GM21737 (cell line): ENCODE data around the gene USO1.
A peak's percentile ranks its signal among the peaks of the same experiment; 100 is the strongest.
"Not testable (repeated sequence)": the region's sequence is repeated elsewhere in the genome, so short reads cannot be mapped to it uniquely, and the experiment has no call there.

Source experiments
- ATAC-seq: cut with Tn5 transposase; IDR thresholded peaks from one replicate; pipeline ENCODE4 v1.9.1; 2021; ENCODE audit warnings: mild to moderate bottlenecking, moderate library complexity; ENCODE audit not compliant: unreplicated experiment

The USO1 gene

DNA sequence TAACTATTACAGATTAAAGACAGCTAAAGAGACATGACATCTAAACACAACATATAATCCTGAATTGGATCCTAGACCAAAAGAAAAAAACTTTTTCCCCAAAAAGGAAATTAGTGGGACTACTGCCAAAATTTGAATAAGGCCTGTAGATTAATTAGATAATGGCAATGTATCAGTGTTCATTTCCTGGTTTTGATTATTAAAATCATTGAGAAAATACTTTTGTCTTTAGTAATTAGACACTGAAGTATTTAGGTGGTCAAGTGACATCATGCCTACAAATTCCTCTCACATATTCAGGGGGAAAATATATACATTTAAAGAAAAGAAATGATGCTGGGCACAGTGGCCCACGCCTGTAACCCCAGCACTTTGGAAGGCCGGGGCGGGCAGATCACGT is 10.4 kb upstream of the USO1 start:
- no peak for ATAC-seq

DNA sequence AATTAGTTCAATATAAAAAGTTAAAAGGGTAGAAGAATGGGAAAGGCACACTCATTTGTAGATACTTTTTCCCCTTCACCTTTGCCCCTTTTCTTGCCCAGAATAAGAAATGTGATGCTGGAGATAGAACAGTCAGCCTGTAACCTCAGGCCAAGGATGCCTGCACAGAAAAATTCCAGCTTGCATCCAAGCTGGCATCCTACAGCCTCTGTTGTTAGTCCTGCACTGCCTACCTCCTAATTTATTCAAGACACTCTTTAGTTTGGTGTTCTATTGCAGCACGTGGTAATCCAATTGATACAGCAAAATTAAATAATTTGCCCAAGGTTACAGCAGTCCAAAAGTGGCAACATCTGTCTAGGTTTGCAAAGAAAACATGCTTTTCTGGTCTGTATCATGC is 9.7 kb upstream of the USO1 start:
- ATAC-seq = no peak

GRCh38 chr4:75715105-75715799 is 9.1 kb upstream of the USO1 start:
- no peak for ATAC-seq

DNA sequence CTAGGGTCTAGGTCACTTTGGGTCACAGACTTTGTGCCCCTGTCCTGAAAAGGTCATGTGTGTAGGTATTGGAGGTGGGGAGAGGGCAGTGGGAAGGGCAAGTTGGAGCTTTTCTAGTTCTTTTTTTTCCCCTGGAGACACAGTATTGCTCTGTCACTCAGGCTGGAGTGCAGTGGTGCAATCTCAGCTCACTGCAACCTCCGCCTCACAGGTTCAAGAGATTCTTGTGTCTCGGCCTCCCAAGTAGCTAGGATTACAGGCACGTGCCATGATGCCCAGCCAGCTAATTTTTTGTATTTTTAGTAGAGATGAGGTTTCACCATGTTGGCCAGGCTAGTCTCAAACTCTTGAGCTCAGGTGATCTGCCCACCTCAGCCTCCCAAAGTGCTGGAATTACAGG is 8.3 kb upstream of the USO1 start:
- not testable (repeated sequence) for ATAC-seq

DNA sequence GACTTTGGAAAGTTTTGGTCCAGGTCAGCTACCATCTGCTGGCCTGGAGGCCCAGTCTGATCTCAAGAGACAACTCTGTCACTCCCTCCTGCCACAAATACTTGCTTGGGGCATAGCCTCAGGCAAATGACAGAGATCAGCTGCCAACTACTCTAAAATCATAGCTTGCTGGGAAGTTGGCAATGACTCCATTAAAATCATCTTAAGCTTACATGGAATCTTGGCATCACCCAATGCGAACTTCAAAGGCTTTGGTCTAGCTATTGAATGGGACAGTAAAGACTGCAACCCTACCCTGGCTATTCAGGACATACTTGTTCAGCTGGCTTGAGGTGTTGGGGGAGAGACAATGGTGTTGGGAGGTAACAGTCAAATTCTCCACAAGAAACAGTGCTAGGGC is 7.0 kb upstream of the USO1 start:
- ATAC-seq = no peak

DNA sequence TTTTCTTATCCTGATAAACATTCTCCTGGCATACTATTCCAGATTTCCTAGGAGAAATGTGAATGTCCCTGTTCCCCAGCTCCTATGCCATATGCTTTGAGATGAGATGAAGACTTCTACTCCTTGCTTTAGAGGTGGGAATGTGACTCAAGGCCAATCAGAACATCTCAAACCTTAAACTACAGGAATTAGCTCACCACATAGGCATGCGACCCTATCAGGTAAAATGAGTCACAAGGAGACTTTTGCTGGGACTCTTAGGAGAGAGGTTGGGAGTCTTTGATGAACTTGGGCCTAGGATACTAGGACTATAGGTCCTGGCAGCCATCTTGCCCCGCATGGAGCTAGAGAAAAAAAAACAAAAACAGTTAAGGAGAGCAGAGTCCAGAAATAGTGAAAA is 5.8 kb upstream of the USO1 start:
- no peak for ATAC-seq

GRCh38 chr4:75722417-75722816 is 2.0 kb upstream of the USO1 start:
- ATAC-seq = no peak

GRCh38 chr4:75723163-75724065 is 963 bp upstream of the USO1 start:
- ATAC-seq = no peak

DNA sequence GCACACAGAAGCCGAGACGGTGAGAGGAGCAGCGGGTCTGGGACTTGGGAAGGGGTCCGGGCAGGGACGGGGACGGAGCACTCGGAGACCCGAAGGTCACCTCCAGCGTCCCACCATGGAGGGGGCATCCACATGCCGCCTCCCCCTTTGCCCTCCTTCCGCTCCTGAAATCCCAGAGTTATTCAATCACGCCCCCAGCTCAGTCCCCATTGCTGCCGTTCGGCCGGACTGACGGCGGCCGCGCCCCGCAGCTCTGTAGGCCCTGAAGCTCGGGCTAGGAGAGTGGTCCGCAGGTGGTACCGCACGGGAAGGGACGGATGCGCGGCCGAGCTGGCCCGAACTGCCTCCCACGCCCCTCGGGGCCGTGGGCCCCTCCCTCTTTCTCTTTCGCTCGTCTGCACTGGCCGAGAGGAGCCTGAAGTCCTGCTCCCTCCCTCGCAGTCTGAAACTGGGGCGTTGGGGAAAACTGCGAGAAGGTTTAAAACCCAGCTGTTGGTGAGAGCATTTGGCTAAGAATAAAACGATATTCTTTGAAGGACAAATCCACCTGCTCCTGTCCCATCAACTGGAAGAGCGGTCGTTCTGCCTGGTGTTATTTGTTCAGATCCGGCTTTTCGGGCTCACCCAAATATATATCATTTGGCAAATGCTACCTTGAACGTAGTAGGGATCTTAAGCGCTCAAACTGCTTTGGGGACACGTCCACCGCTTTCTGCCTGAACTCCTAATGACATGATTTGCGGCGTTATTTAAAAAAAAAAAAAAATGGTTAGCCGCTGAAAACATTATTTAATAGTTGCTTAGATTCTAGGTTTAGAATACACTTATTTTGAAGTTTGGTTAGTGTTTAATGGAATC is 719 bp downstream of the USO1 start:
- peak; percentile 52 for ATAC-seq

DNA sequence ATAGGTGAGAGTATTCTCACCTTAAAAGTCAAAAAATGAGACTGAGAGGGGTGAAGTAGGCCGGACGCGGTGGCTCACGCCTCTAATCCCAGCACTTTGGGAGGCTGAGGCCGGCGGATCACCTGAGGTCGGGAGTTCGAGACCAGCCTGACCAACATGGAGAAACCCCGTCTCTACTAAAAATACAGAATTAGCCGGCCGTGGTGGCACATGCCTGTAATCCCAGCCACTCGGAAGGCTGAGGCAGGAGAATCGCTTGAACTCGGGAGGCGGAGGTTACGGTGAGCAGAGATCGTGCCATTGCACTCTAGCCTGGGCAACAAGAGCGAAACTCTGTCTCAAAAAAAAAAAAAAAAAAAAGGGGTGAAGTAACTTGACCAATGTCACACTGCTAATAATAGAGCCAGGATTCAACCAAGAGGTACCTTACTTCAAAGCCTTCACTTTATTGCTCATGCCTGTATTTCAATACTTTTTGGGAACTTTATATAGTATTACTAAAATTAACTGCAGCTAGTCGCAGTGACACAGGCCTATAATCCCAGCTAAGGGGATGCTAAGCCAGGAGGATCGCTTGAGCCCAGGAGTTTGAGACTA is 1.7 kb downstream of the USO1 start:
- not testable (repeated sequence) for ATAC-seq

GRCh38 chr4:75726577-75726976 is 2.2 kb downstream of the USO1 start:
- ATAC-seq = no peak

- ATAC-seq = no peak
Observed at GRCh38 chr4:75727073-75727472, 2.7 kb downstream of the USO1 start.

- ATAC-seq = no peak
Observed at GRCh38 chr4:75729836-75730235, 5.5 kb downstream of the USO1 start.

- no peak for ATAC-seq
Observed at GRCh38 chr4:75733369-75733768, 9.0 kb downstream of the USO1 start.

DNA sequence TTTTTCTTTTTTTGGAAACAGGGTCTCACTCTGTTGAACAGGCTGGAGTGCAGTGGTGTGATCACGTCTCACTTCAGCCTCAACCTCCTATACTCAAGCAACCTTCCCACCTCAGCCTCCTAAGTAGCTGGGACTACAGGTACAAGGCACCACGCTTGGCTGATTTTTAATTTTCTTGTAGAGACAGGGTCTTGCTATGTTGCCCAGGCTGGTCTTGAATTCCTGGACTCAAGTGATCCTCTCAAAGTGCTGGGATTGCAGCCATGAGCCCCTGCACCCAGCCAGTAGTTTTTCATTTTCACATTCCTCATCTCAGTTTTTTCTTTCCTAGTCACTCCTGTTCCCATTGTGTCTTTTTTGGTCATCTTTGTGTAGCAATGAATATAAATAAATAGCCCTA is 11.1 kb downstream of the USO1 start:
- ATAC-seq = no peak

- no peak for ATAC-seq
Observed at GRCh38 chr4:75736862-75737261, 12.5 kb downstream of the USO1 start.

DNA sequence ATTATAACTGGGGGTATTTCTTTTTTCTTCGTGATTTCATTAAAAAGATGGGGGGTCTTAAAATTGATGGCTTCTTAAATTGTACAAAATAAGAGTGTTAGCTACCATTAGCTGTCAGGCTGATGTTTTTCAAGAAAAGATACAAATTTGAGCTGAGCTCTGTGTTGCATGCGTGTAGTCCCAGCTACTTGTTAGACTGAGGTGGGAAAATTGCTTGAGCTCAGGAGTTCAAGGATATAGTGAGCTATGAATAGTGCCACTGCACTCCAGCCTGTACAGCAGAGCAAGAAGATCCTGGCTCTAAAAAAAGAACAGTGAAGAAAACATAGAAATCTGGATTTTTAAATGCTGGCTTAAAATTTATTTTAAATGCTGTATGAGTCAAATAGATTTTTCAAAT is 13.0 kb downstream of the USO1 start:
- ATAC-seq = no peak

DNA sequence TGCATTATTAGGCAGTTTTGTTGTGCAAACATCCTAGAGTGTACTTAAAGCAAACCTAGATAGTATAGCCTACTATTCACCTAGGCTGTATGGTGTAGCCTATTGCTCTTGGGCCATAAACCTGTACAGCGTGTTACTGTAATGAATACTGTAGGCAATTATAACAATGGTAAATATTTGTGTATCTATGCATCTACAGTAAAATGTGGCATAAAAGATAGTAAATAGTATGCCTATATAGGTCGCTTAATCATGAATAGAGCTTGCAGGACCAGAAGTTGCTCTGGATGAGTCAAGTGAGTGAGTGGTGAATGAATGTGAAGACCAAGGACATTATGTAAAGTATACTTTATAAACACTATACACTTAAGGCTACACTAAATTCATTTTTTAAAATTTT is 16.6 kb downstream of the USO1 start:
- no peak for ATAC-seq

DNA sequence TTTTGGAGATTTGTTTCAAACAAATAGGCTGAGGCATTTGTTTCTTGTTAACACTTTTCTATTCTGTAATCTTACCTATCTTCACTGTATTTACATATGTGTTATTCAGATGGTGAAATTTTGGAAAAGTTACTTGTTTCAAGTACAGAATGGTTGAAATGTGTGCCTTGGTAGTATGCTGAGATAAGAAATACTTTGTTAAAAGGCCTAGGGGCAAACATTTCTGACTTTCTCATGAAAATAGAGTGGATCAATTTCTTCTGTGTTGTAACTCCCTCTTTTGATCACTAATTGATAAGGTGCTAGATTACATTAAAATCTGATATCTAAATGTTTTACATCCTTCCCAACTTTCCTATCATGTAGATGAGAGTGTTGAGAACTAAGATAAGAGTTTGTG is 18.1 kb downstream of the USO1 start:
- no peak for ATAC-seq

DNA sequence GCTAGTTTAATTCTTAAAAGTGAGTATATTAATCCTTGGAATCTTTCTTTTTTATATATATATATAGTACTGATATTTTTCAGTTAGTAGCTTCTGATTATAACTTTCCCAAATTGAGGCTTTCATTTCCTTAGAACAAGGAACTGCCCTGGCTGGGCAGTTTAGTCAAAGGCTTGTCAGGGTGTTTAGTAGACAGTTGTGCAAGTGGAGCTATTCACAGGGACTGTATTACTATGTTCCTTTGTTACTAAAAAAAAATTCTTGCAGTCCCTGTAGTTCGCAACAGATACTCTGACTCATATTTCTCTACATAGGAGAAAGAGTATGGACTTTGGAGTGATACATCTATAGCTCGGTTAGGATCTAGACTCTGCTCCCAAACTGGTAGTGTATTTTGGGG is 20.8 kb downstream of the USO1 start:
- ATAC-seq = no peak

- ATAC-seq = no peak
Observed at GRCh38 chr4:75745721-75746199, 21.4 kb downstream of the USO1 start.
